ENCODE measurements around the gene ZNF33A.
"Not testable (repeated sequence)": the region's sequence is repeated elsewhere in the genome, so short reads cannot be mapped to it uniquely, and the experiment has no call there.

Gene ZNF33A

GRCh38 chr10:38010119-38010903, at the start of gene ZNF33A:
ZNF33A (plus strand) TSS chr10:38010675; CDS start chr10:38012342, 1,667 bp downstream.
- peak; percentile 97 for DNase-seq

GRCh38 chr10:37965006-37965405, 45.5 kb upstream of the ZNF33A start:
- DNase-seq: no peak

GRCh38 chr10:37972396-37972795, 38.1 kb upstream of the ZNF33A start:
- DNase-seq: no peak

- DNase-seq: no peak
These were observed 35.0 kb upstream of the ZNF33A start for GRCh38 chr10:37975401-37975991.

- peak; percentile 99 for DNase-seq
These were observed 34.2 kb upstream of the ZNF33A start, which contains the start of gene ZNF25 for GRCh38 chr10:37976091-37976879. ZNF25 (minus strand) TSS chr10:37976647; CDS start chr10:37971722, 4,925 bp downstream.

GRCh38 chr10:37976880-37977203, 33.6 kb upstream of the ZNF33A start:
- DNase-seq: no peak

- no peak for DNase-seq
These were observed 18.8 kb upstream of the ZNF33A start for GRCh38 chr10:37991655-37992054.

GRCh38 chr10:37992083-37992482, 18.4 kb upstream of the ZNF33A start:
- DNase-seq: peak; percentile 9

- DNase-seq: not testable (repeated sequence)
These were observed 11.6 kb upstream of the ZNF33A start for GRCh38 chr10:37998920-37999319.

GRCh38 chr10:38000474-38000873, 10.0 kb upstream of the ZNF33A start:
- DNase-seq: not testable (repeated sequence)

GRCh38 chr10:38003026-38003425, 7.4 kb upstream of the ZNF33A start:
- no peak for DNase-seq

- no peak for DNase-seq
These were observed 6.9 kb upstream of the ZNF33A start for GRCh38 chr10:38003588-38003987.

- no peak for DNase-seq
These were observed 2.9 kb upstream of the ZNF33A start for GRCh38 chr10:38007551-38007950.

GRCh38 chr10:38007991-38008390, 2.5 kb upstream of the ZNF33A start:
- DNase-seq: no peak

- DNase-seq: no peak
These were observed 5.9 kb downstream of the ZNF33A start for GRCh38 chr10:38016354-38016753.

- not testable (repeated sequence) for DNase-seq
These were observed 8.6 kb downstream of the ZNF33A start for GRCh38 chr10:38019124-38019523.

GRCh38 chr10:38025283-38025682, 14.8 kb downstream of the ZNF33A start:
- no peak for DNase-seq

- no peak for DNase-seq
These were observed 17.5 kb downstream of the ZNF33A start for GRCh38 chr10:38027986-38028385.

GRCh38 chr10:38032886-38033285, 22.4 kb downstream of the ZNF33A start:
- DNase-seq: no peak

- DNase-seq: no peak
These were observed 27.8 kb downstream of the ZNF33A start for GRCh38 chr10:38038107-38038931.

GRCh38 chr10:38038932-38039245, 28.4 kb downstream of the ZNF33A start:
- no peak for DNase-seq

GRCh38 chr10:38043516-38043915, 33.0 kb downstream of the ZNF33A start:
- DNase-seq: no peak

- no peak for DNase-seq
These were observed 34.7 kb downstream of the ZNF33A start for GRCh38 chr10:38045129-38045528.
